ENCODE measurements around the gene GLIPR2.
"Not testable (repeated sequence)": the region's sequence is repeated elsewhere in the genome, so short reads cannot be mapped to it uniquely, and the experiment has no call there.

The GLIPR2 gene

GRCh38 chr9:36158917-36159316 is 22.4 kb downstream of the GLIPR2 start:
- no peak for DNase-seq (ENCODE audit: low read depth, low spot score)
- POLR2A ChIA-PET: no interaction called here
- no peak for TF ChIP-seq CTCF (IDR thresholded peaks at IDR 0.05; ENCODE audit: insufficient read depth, low read length, missing control alignments)
- CTCF ChIA-PET: no interaction called here
- no peak overlapping the region for H3K4me3 ChIP-seq (ENCODE audit: low read depth, low read length)

- POLR2A ChIA-PET: interaction anchor here (0.6 kb wide), 2 partner anchors 8 to 32 kb away, joined by 3 read pairs; no protein-coding TSS in a partner anchor
- CTCF ChIA-PET; H3K4me3 ChIP-seq (ENCODE audit: low read depth, low read length); DNase-seq (ENCODE audit: low read depth, low spot score): not testable (repeated sequence)
These were observed 23.0 kb downstream of the GLIPR2 start for GRCh38 chr9:36159509-36159908.

GRCh38 chr9:36160126-36160525 is 23.6 kb downstream of the GLIPR2 start:
- not testable (repeated sequence) for DNase-seq (ENCODE audit: low read depth, low spot score); H3K4me3 ChIP-seq (ENCODE audit: low read depth, low read length)
- POLR2A ChIA-PET: interaction anchor here (0.6 kb wide), 1 partner anchor 31 kb away, joined by 3 read pairs; no protein-coding TSS in a partner anchor
- CTCF ChIA-PET: interaction anchor here (0.6 kb wide), 1 partner anchor 13 kb away, joined by 3 read pairs; no protein-coding TSS in a partner anchor

- DNase-seq (ENCODE audit: low read depth, low spot score): no peak
- ChIA-PET CTCF (interaction anchor here (7.1 kb wide), 1 partner anchor 9 kb away, joined by 103 read pairs; no protein-coding TSS in a partner anchor), POLR2A (interaction anchor here (0.6 kb wide), 1 partner anchor 29 kb away, joined by 3 read pairs; the partner anchor contains the start of gene CLTA)
- no peak for TF ChIP-seq CTCF (IDR thresholded peaks at IDR 0.05; ENCODE audit: insufficient read depth, low read length, missing control alignments)
- no peak overlapping the region for H3K4me3 ChIP-seq (ENCODE audit: low read depth, low read length)
These were observed 24.7 kb downstream of the GLIPR2 start for GRCh38 chr9:36161187-36161586.

- POLR2A ChIA-PET: no interaction called here
- DNase-seq (ENCODE audit: low read depth, low spot score): no peak
- H3K4me3 ChIP-seq (ENCODE audit: low read depth, low read length): no peak overlapping the region
- CTCF ChIA-PET: interaction anchor here (3.3 to 7.1 kb wide), 4 partner anchors 10 to 28 kb away, joined by 21 to 103 read pairs (median 40); partner anchors contain the start of genes CLTA and GLIPR2
- TF ChIP-seq CTCF (IDR thresholded peaks at IDR 0.05; ENCODE audit: insufficient read depth, low read length, missing control alignments): no peak
These were observed 25.7 kb downstream of the GLIPR2 start for GRCh38 chr9:36162211-36162738.

GRCh38 chr9:36163049-36163785 is 26.7 kb downstream of the GLIPR2 start:
- ChIA-PET POLR2A (interaction anchor here (0.6 to 2.3 kb wide), 10 partner anchors 9 to 336 kb away, joined by 3 to 12 read pairs (median 3); partner anchors contain the start of genes CLTA and RECK), CTCF (interaction anchor here (1.3 to 7.1 kb wide), 8 partner anchors 11 to 208 kb away, joined by 4 to 103 read pairs (median 18); partner anchors contain the start of genes CLTA and GLIPR2)
- TF ChIP-seq CTCF (IDR thresholded peaks at IDR 0.05; ENCODE audit: insufficient read depth, low read length, missing control alignments): no peak
- DNase-seq (ENCODE audit: low read depth, low spot score): no peak
- no peak overlapping the region for H3K4me3 ChIP-seq (ENCODE audit: low read depth, low read length)

GRCh38 chr9:36163786-36164170 is 27.2 kb downstream of the GLIPR2 start:
- no peak for TF ChIP-seq CTCF (IDR thresholded peaks at IDR 0.05; ENCODE audit: insufficient read depth, low read length, missing control alignments)
- no peak overlapping the region for H3K4me3 ChIP-seq (ENCODE audit: low read depth, low read length)
- CTCF ChIA-PET: interaction anchor here (1.2 to 7.1 kb wide), 10 partner anchors 11 to 209 kb away, joined by 3 to 103 read pairs (median 14); partner anchors contain the start of genes CLTA and GLIPR2
- POLR2A ChIA-PET: interaction anchor here (0.8 to 2.3 kb wide), 8 partner anchors 9 to 134 kb away, joined by 3 to 12 read pairs (median 3); partner anchors contain the start of gene CLTA
- DNase-seq (ENCODE audit: low read depth, low spot score): no peak

Data from AG04449 (cell line).